ENCODE data around the gene TTC39B. TPM values are rescaled to one million over a fixed set of nuclear protein-coding genes. Genes with fewer than 3 reads are reported as not detected.

TTC39B gene
- total RNA-seq, 1 experiment from 2014 or later, result 7.4 TPM

DNA sequence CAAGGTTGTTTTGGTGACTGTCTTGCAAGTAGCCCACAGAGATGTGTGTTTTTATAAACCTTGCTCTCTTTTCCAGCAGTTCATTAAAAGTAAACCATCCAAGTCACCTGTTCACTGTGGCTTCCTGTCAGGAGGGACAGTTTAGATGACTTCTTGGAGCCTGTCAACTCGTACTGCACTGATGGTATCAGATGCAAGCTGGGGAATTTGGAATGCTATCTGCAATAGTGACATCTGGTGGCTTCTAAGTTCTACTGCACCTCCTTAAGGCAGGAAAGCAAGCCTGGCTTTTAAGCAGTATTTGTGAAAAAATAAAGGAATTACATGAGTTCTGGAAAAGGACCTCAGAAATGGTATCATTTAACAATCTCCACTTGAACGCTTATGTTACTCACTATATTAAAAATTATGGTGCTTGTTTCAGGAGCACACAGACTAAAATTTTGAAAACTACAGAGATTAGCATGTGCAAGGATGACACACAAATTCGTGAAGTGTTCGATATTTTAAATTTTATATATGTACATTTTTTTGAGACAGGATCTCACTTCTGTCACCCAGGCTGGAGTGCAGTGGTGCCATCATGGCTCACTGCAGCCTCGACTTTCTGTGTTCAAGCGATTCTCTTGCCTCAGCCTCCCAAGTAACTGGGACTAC, 164.0 kb downstream of the TTC39B start:
- H3K27ac ChIP-seq (ENCODE audit: low read depth, low read length), result no peak overlapping the region
- no peak overlapping the region for H3K4me2 ChIP-seq (ENCODE audit: low read length)
- no peaks in the 10 kb centered on the region for H3K79me2 ChIP-seq (ENCODE audit: insufficient read depth, low read length)
- CTCF ChIA-PET, result interaction anchor here (0.6 to 1.5 kb wide), 5 partner anchors 8 to 479 kb away, joined by 3 to 4 read pairs (median 3); no protein-coding TSS in a partner anchor
- peaks cover 0 to 7% of the 10 kb centered on the region in 2 experiments; a peak in 1 of 4 replicates for H3K4me1 ChIP-seq (ENCODE audit: control insufficient read depth in 1 of 2, insufficient read depth in 2 of 2, low read length in 2 of 2)
- TF ChIP-seq, protein P1, sequence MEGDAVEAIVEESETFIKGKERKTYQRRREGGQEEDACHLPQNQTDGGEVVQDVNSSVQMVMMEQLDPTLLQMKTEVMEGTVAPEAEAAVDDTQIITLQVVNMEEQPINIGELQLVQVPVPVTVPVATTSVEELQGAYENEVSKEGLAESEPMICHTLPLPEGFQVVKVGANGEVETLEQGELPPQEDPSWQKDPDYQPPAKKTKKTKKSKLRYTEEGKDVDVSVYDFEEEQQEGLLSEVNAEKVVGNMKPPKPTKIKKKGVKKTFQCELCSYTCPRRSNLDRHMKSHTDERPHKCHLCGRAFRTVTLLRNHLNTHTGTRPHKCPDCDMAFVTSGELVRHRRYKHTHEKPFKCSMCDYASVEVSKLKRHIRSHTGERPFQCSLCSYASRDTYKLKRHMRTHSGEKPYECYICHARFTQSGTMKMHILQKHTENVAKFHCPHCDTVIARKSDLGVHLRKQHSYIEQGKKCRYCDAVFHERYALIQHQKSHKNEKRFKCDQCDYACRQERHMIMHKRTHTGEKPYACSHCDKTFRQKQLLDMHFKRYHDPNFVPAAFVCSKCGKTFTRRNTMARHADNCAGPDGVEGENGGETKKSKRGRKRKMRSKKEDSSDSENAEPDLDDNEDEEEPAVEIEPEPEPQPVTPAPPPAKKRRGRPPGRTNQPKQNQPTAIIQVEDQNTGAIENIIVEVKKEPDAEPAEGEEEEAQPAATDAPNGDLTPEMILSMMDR (IDR thresholded peaks at IDR 0.05 in 2 of 3, conservative IDR thresholded peaks at IDR 0.05 in 1 of 3; ENCODE audit: borderline replicate concordance in 1 of 3, insufficient read depth in 1 of 3, low read depth in 2 of 3, low read length in 2 of 3), result peak; percentile 47 to 85 (median 84); a peak in 5 of 6 replicates
- TF ChIP-seq RAD21 (IDR thresholded peaks at IDR 0.05; ENCODE audit: low read depth), result peak; percentile 60
- TF ChIP-seq, protein P2, sequence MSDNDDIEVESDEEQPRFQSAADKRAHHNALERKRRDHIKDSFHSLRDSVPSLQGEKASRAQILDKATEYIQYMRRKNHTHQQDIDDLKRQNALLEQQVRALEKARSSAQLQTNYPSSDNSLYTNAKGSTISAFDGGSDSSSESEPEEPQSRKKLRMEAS (IDR thresholded peaks at IDR 0.05), result no peak
- H3K27me3 ChIP-seq (ENCODE audit: insufficient read depth, low read length), result no peaks in the 10 kb centered on the region
- H3K36me3 ChIP-seq (ENCODE audit: control insufficient read depth in 1 of 2, insufficient read depth in 2 of 2, low read length in 2 of 2), result no peaks in the 10 kb centered on the region
- intact Hi-C loops (cut with micrococcal nuclease), result loop anchor here (2.0 kb wide), 1 partner anchor 38 kb away; no protein-coding TSS in a partner anchor
- no peaks in the 10 kb centered on the region for H3K9me2 ChIP-seq (ENCODE audit: insufficient read depth)
- RAD21 ChIA-PET (ENCODE audit: low non-redundant PET in 1 of 2, low total read pairs in 2 of 2, uncharacterized antibody in 2 of 2, unreplicated experiment in 2 of 2), result no interaction called here
- BruUV-seq (replicated peaks), result no TSS peak
- ATAC-seq (peak; percentile 93), DNase-seq (ENCODE audit: low read depth, low spot score) (peak; percentile 65)
- H4K20me1 ChIP-seq (ENCODE audit: insufficient read depth), result no peaks in the 10 kb centered on the region
- POLR2A ChIA-PET, result no interaction called here
- no peak overlapping the region for H3K9ac ChIP-seq (ENCODE audit: low read length)
- no peaks in the 10 kb centered on the region for H3K9me3 ChIP-seq (ENCODE audit: control insufficient read depth in 1 of 2, insufficient read depth in 1 of 2, low read depth in 1 of 2, low read length in 2 of 2)
- H2AFZ ChIP-seq (ENCODE audit: low read depth, low read length, poor library complexity, severe bottlenecking), result no peak overlapping the region
- no peak overlapping the region for H3K4me3 ChIP-seq (replicated peaks in 1 of 2; ENCODE audit: low read depth in 1 of 2, low read length in 2 of 2)

DNA sequence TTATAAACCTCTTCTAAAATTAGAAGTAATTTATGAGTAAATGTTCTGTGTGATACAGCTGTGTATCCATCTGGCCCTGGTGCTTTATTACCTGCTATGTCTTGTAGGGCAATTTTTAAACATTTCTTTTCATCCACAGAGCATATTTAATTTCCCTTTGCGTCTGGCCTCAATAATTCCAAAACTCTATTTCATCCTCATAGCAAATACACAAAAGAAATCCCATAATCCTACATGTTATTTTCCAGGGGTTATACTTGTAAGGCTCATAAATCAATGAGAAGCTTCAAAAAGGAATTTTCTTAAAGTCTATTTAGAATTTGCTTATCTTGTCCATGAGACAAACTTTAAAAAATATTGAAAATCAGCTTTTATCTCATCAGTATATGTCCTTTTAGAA, 167.0 kb downstream of the TTC39B start:
- ChIA-PET POLR2A (no interaction called here), CTCF (no interaction called here), RAD21 (ENCODE audit: low non-redundant PET in 1 of 2, low total read pairs in 2 of 2, uncharacterized antibody in 2 of 2, unreplicated experiment in 2 of 2) (no interaction called here)
- Histone ChIP-seq H3K27ac (ENCODE audit: low read depth, low read length) (no peak overlapping the region), H3K9me3 (ENCODE audit: control insufficient read depth in 1 of 2, insufficient read depth in 1 of 2, low read depth in 1 of 2, low read length in 2 of 2) (no peaks in the 10 kb centered on the region), H4K20me1 (ENCODE audit: insufficient read depth) (no peaks in the 10 kb centered on the region), H2AFZ (ENCODE audit: low read depth, low read length, poor library complexity, severe bottlenecking) (no peak overlapping the region), H3K4me3 (replicated peaks in 1 of 2; ENCODE audit: low read depth in 1 of 2, low read length in 2 of 2) (no peak overlapping the region), H3K27me3 (ENCODE audit: insufficient read depth, low read length) (no peaks in the 10 kb centered on the region), H3K79me2 (ENCODE audit: insufficient read depth, low read length) (no peaks in the 10 kb centered on the region), H3K4me2 (ENCODE audit: low read length) (no peak overlapping the region), H3K9ac (ENCODE audit: low read length) (no peak overlapping the region), H3K9me2 (ENCODE audit: insufficient read depth) (no peaks in the 10 kb centered on the region), H3K36me3 (ENCODE audit: control insufficient read depth in 1 of 2, insufficient read depth in 2 of 2, low read length in 2 of 2) (no peaks in the 10 kb centered on the region), H3K4me1 (ENCODE audit: control insufficient read depth in 1 of 2, insufficient read depth in 2 of 2, low read length in 2 of 2) (peaks cover 0 to 22% of the 10 kb centered on the region in 2 experiments; a peak in 2 of 4 replicates)
- DNase-seq (ENCODE audit: low read depth, low spot score) (no peak), ATAC-seq (no peak)
- intact Hi-C loops (cut with micrococcal nuclease), result no loop called here
- no TSS peak for BruUV-seq (replicated peaks)
- TF ChIP-seq RAD21 (IDR thresholded peaks at IDR 0.05; ENCODE audit: low read depth) (no peak), EZH2phosphoT487 (IDR thresholded peaks at IDR 0.05; ENCODE audit: borderline replicate concordance) (no peak), CBX3 (IDR thresholded peaks at IDR 0.05; ENCODE audit: low read depth) (no peak), JUND (IDR thresholded peaks at IDR 0.05) (no peak), SP1 (IDR thresholded peaks at IDR 0.05; ENCODE audit: low read depth) (no peak), ZNF274 (IDR thresholded peaks at IDR 0.05; ENCODE audit: low read depth, low read length) (no peak)
- TF ChIP-seq, protein P3, sequence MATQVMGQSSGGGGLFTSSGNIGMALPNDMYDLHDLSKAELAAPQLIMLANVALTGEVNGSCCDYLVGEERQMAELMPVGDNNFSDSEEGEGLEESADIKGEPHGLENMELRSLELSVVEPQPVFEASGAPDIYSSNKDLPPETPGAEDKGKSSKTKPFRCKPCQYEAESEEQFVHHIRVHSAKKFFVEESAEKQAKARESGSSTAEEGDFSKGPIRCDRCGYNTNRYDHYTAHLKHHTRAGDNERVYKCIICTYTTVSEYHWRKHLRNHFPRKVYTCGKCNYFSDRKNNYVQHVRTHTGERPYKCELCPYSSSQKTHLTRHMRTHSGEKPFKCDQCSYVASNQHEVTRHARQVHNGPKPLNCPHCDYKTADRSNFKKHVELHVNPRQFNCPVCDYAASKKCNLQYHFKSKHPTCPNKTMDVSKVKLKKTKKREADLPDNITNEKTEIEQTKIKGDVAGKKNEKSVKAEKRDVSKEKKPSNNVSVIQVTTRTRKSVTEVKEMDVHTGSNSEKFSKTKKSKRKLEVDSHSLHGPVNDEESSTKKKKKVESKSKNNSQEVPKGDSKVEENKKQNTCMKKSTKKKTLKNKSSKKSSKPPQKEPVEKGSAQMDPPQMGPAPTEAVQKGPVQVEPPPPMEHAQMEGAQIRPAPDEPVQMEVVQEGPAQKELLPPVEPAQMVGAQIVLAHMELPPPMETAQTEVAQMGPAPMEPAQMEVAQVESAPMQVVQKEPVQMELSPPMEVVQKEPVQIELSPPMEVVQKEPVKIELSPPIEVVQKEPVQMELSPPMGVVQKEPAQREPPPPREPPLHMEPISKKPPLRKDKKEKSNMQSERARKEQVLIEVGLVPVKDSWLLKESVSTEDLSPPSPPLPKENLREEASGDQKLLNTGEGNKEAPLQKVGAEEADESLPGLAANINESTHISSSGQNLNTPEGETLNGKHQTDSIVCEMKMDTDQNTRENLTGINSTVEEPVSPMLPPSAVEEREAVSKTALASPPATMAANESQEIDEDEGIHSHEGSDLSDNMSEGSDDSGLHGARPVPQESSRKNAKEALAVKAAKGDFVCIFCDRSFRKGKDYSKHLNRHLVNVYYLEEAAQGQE (IDR thresholded peaks at IDR 0.05; ENCODE audit: low read depth), result no peak
- TF ChIP-seq, protein P1 (IDR thresholded peaks at IDR 0.05 in 2 of 3, conservative IDR thresholded peaks at IDR 0.05 in 1 of 3; ENCODE audit: borderline replicate concordance in 1 of 3, insufficient read depth in 1 of 3, low read depth in 2 of 3, low read length in 2 of 3), result no peak
